Measurements from ENCODE around the gene SOAT1.

- TF ChIP-seq CTCF (IDR thresholded peaks at IDR 0.05) (no peak), POLR2AphosphoS5 (IDR thresholded peaks at IDR 0.05) (peak in 1 of 3 donors; percentile 38), POLR2A (IDR thresholded peaks at IDR 0.05) (no peak), EP300 (IDR thresholded peaks at IDR 0.05) (no peak)
Measured at GRCh38 chr1:179287946-179288345, 5.7 kb upstream of the SOAT1 start.

Data from stomach (tissue), 4 donors.